Lung (tissue), 12 donors: ENCODE results near the gene ZRANB1. TPM values are rescaled to one million over a fixed set of nuclear protein-coding genes. Genes with fewer than 3 reads are reported as not detected.

Experiments
- ATAC-seq: fragments of 200-7000 bp; cut with Tn5 transposase; one replicate; pipeline ENCODE4 v1.9.1; 2020; ENCODE audit warnings: moderate number of reproducible peaks; ENCODE audit not compliant: insufficient read depth, low FRiP score
- DNase-seq, 3 donors: peaks; one replicate each; pipeline ENCODE4 v3.0.0-alpha.2; 2013 to 2017
- H3K27ac ChIP-seq, 2 donors: one replicate each; pipeline ENCODE4 v1.5.1; 2013; ENCODE audit warnings: mild to moderate bottlenecking in 2 of 2, moderate library complexity in 2 of 2, control low read depth in 1 of 2, inconsistent platforms in 1 of 2, low read depth in 1 of 2, low read length in 1 of 2
- H3K27me3 ChIP-seq, 3 donors: one replicate each; pipeline ENCODE4 v1.5.1; 2013; ENCODE audit warnings: low read length in 2 of 3; ENCODE audit not compliant: control insufficient read depth in 3 of 3, insufficient read depth in 3 of 3
- H3K36me3 ChIP-seq, 4 donors: one replicate each; pipeline ENCODE4 v1.5.1; 2013; ENCODE audit warnings: low read length in 4 of 4, mild to moderate bottlenecking in 1 of 4, moderate library complexity in 1 of 4; ENCODE audit not compliant: control insufficient read depth in 4 of 4, insufficient read depth in 4 of 4
- H3K4me1 ChIP-seq, 5 donors: one replicate each; pipeline ENCODE4 v1.5.1; 2013; ENCODE audit warnings: low read length in 5 of 5, mild to moderate bottlenecking in 2 of 5, moderate library complexity in 1 of 5; ENCODE audit not compliant: control insufficient read depth in 5 of 5, insufficient read depth in 5 of 5
- H3K4me3 ChIP-seq: one replicate; pipeline ENCODE4 v1.5.1; 2013; ENCODE audit warnings: mild to moderate bottlenecking, control low read depth, moderate library complexity
- H3K9ac ChIP-seq, 2 donors: one replicate each; pipeline ENCODE4 v1.5.1; 2013; ENCODE audit warnings: low read length in 2 of 2, control low read depth in 1 of 2; ENCODE audit not compliant: insufficient read depth in 1 of 2
- H3K9me3 ChIP-seq, 4 donors: one replicate each; pipeline ENCODE4 v1.5.1; 2013; ENCODE audit warnings: low read length in 3 of 4, mild to moderate bottlenecking in 1 of 4, moderate library complexity in 1 of 4; ENCODE audit not compliant: control insufficient read depth in 4 of 4, insufficient read depth in 3 of 4
- WGBS, 2 donors: extraction: QIAGEN DNeasy Blood & Tissue Kit; methylation state at CpG; one replicate each; pipeline ENCODE4 v1.1.7; 2013; 5-methylcytosine and 5-hydroxymethylcytosine counted together
- polyA plus RNA-seq, 2 donors: library from polyadenylated mRNA; stranded (reverse); fragments of 200-250 nt; gene quantifications; one replicate each; pipeline ENCODE4 v1.2.1, GENCODE V29; 2013
- total RNA-seq, 2 donors: library from RNA; depleted of rRNA in 1 of 2; stranded (reverse); fragments of >200 nt in 1 of 2; gene quantifications; one replicate each; pipeline ENCODE4 v1.2.1, GENCODE V29; 2014 to 2021
- TF ChIP-seq, protein P1 (sequence below): IDR thresholded peaks from 2 replicates; pipeline ENCODE4 v1.5.1; 2012; ENCODE audit warnings: mild to moderate bottlenecking; ENCODE audit errors: control extremely low read depth, extremely low read depth
- donor health status: control.
- donor health status: control.
- donor health status: Bipolar disorder and iron deficiency.
- donor health status: healthy.
- donor health status: DM: yes; HTN: yes; CAD: no.

ZRANB1 gene
- total and polyA plus RNA-seq, 4 donors, result 6.3 to 45.5 (median 10.8) TPM

DNA sequence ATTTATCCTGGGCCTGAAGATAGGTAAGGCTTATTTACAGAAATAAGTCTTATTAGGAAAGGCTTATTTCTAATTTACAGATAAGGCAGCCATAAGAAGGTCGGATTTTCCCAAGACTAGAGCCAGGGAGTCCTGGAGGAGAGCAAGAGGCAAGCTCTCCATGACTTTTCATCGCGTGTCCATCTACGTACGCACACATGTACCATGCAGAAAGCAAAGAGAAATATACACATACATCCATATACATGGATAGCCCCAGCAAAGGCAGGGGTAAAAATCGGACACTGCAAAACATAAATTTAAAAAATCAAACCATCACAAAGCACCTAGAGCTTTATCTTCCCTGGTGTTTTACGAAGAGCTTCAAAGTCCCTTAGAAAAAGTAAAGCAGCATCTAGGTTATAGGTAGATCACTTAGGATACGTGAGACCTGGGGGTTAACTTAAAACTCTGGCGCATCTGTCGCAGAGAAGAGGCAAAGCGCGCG, 25.8 kb upstream of the ZRANB1 start:
- ATAC-seq (no peak), DNase-seq (peak in 1 of 3 donors; percentile 44)
- TF ChIP-seq, protein P1, sequence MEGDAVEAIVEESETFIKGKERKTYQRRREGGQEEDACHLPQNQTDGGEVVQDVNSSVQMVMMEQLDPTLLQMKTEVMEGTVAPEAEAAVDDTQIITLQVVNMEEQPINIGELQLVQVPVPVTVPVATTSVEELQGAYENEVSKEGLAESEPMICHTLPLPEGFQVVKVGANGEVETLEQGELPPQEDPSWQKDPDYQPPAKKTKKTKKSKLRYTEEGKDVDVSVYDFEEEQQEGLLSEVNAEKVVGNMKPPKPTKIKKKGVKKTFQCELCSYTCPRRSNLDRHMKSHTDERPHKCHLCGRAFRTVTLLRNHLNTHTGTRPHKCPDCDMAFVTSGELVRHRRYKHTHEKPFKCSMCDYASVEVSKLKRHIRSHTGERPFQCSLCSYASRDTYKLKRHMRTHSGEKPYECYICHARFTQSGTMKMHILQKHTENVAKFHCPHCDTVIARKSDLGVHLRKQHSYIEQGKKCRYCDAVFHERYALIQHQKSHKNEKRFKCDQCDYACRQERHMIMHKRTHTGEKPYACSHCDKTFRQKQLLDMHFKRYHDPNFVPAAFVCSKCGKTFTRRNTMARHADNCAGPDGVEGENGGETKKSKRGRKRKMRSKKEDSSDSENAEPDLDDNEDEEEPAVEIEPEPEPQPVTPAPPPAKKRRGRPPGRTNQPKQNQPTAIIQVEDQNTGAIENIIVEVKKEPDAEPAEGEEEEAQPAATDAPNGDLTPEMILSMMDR, result no peak
- Histone ChIP-seq H3K27ac (peak overlapping the region; percentile 94 to 99), H3K27me3 (no peaks in the 10 kb centered on the region), H3K9ac (peak overlapping the region; percentile 98 to 100), H3K4me1 (peaks cover 0 to 27% (median 13%) of the 10 kb centered on the region in 5 donors), H3K4me3 (peak overlapping the region; percentile 96), H3K36me3 (no peaks in the 10 kb centered on the region), H3K9me3 (no peaks in the 10 kb centered on the region)
- WGBS, 2 donors, result 3% methylated on average over 13 of the region's 13 CpGs

DNA sequence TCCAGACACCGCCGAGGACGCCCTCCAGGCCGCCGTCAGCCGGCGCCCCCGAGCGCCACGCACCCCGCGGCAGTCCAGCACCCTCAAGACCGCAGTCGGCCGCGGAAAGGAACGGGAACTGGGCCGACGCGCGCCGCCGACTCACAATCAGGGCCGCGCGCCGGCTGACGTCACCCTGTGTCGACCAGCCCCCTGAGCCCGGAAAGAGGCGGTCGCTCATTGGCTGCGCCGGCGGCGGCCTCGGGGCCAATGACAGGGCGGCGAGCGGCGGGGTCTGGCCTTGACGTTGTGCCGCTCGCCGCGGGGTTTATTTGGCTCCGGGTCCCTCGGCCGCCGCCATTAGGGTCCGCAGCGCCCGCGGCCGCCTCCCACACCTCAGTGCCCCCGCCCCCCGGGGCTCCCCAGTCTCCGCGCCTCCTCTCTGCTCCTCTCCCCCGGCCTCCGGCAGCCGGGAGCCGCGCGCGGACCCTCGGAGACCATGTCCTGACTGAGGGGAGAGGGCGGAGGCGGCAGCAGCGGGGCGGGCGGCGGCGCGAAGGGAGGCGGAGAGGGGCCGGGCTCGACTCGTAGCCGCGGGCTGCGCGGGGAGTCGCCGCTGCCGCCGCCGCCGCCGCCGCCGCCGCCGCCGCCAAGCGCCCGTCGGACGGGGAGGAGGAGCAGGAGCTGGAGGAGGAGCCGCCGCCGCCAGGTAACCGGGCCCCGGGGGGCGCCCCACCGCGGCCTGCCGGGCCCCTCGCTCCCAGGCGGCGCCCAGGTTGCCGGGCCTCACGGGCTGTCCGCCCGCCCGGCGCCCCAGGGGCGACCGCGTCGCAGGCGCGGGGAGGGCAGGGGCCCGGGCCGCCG, 25.1 kb upstream of the ZRANB1 start:
- DNase-seq (peak; percentile 97 to 99 (median 98)), ATAC-seq (peak; percentile 96)
- 0 to 1% methylated on average over 51 to 126 of the region's 126 CpGs for WGBS, 2 donors
- Histone ChIP-seq H3K4me3 (peak overlapping the region; percentile 96), H3K27ac (peak overlapping the region; percentile 99 to 100), H3K9me3 (no peaks in the 10 kb centered on the region), H3K9ac (peak overlapping the region; percentile 98 to 100), H3K27me3 (no peaks in the 10 kb centered on the region), H3K4me1 (peaks cover 0 to 20% (median 6%) of the 10 kb centered on the region in 5 donors), H3K36me3 (no peaks in the 10 kb centered on the region)
- TF ChIP-seq, protein P1, result no peak

DNA sequence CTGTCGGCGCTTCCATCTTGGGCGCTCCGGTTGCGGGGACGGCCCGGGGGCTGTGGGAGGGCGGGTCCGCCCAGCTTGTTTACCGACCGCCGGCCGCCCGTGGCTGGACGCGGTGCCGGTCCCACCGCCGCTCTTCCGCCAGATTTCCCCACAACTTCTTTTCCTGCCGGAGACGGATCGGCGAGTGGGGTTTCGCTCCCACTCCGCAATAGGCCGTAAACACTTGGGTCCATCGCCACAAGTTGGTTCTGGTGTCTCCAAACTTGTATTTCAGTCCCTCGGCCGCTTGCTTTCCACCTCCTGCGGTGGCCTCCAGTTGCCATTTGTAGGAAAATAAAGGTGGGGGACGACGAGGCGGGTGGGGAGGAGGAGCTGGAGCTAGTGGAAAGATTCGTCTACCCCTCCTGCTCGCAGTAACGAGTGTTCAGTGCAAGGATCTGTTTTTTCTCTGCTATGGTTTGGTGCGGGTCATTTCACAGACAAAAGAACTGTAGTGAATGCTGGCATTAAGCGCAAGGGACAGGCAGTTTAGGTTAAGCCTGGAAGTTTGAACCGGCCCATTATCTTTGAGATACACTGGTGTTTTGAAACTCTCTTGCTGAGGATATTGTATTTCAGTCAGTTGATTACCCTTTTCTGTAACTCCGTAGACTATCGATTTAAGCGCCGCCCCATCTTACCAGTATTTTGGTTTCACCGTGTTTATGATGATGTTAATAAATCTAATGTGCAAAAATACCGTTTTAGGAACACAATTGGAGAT, 24.3 kb upstream of the ZRANB1 start:
- Histone ChIP-seq H3K36me3 (peaks cover 0 to 1% (median under 1%) of the 10 kb centered on the region in 4 donors), H3K4me3 (peak overlapping the region; percentile 96), H3K27ac (peak overlapping the region; percentile 94 to 100), H3K9ac (peak overlapping the region; percentile 93 to 98), H3K4me1 (peaks cover 0 to 22% (median 5%) of the 10 kb centered on the region in 5 donors), H3K9me3 (no peaks in the 10 kb centered on the region), H3K27me3 (no peaks in the 10 kb centered on the region)
- ATAC-seq (no peak), DNase-seq (peak; percentile 71 to 83 (median 76))
- TF ChIP-seq, protein P1, result no peak
- 1% methylated on average over 40 to 46 of the region's 46 CpGs for WGBS, 2 donors
